Measurements from ENCODE around the gene PRKCQ.

PRKCQ gene

GRCh38 chr10:6463366-6463765, 116.7 kb downstream of the PRKCQ start:
- no peak overlapping the region for H3K4me3 ChIP-seq (ENCODE audit: low read depth, low read length)
- TF ChIP-seq MYC (IDR thresholded peaks at IDR 0.05; ENCODE audit: low read depth, low read length) (no peak), MAX (IDR thresholded peaks at IDR 0.05; ENCODE audit: low read depth, low read length) (no peak), POLR2A (IDR thresholded peaks at IDR 0.05; ENCODE audit: extremely low read depth, insufficient read length) (no peak), CTCF (IDR thresholded peaks at IDR 0.05; ENCODE audit: low read depth, low read length) (no peak)

GRCh38 chr10:6461961-6462360, 118.1 kb downstream of the PRKCQ start:
- TF ChIP-seq CTCF (IDR thresholded peaks at IDR 0.05; ENCODE audit: low read depth, low read length), result no peak
- no peak for TF ChIP-seq MYC (IDR thresholded peaks at IDR 0.05; ENCODE audit: low read depth, low read length)
- no peak for TF ChIP-seq MAX (IDR thresholded peaks at IDR 0.05; ENCODE audit: low read depth, low read length)
- no peak for TF ChIP-seq POLR2A (IDR thresholded peaks at IDR 0.05; ENCODE audit: extremely low read depth, insufficient read length)
- no peak for DNase-seq (ENCODE audit: low read depth)
- no peak overlapping the region for H3K4me3 ChIP-seq (ENCODE audit: low read depth, low read length)

More at GRCh38 chr10:6463366-6463765, 116.7 kb downstream of the PRKCQ start:
- no peak for DNase-seq (ENCODE audit: low read depth)

DNA sequence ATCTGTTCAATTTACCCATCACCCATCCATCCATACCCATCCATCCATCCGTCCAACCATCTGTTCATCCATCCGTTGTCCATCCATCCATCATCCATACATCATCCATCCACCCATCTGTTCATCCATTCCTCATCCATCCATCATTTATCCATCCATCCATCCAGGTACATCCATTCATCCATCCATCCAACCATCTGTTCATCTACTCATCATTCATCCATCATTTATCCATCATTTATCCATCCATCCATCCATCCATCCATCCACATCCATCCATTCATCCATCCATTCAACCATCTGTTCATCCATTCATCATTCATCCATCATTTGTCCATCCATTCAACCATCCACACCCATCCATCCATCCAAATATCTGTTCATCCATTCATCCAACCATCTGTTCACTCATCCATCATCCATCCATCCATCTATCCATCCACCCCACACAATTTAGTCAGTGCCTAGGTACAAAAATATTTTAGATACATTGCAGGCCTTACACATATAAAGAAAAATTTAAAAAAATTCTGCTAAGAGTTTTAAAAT, 119.1 kb downstream of the PRKCQ start:
- DNase-seq (ENCODE audit: low read depth), result no peak
- H3K4me3 ChIP-seq (ENCODE audit: low read depth, low read length), result no peak overlapping the region
- TF ChIP-seq CTCF (IDR thresholded peaks at IDR 0.05; ENCODE audit: low read depth, low read length) (no peak), MAX (IDR thresholded peaks at IDR 0.05; ENCODE audit: low read depth, low read length) (no peak), POLR2A (IDR thresholded peaks at IDR 0.05; ENCODE audit: extremely low read depth, insufficient read length) (no peak), MYC (IDR thresholded peaks at IDR 0.05; ENCODE audit: low read depth, low read length) (no peak)

DNA sequence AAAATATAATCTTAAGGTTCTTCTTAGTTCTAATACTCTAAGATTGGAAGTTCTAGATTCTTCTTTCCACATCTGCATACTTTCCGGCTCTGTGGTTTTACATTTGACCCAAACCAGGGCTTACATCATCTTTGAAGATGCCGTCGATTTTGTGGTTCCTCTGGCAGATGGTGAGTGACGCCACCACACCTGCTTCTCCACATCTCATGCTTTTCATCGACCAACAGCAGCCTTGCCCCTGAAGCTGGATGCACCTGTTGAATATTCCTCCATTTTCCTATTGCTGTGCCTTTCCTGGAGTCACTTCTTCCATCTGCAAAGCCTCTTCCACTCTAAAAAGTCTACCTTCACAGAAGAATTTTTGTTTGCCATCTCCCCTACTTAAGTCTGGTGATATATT, 121.3 kb downstream of the PRKCQ start:
- DNase-seq (ENCODE audit: low read depth), result no peak
- H3K4me3 ChIP-seq (ENCODE audit: low read depth, low read length), result no peak overlapping the region
- no peak for TF ChIP-seq CTCF (IDR thresholded peaks at IDR 0.05; ENCODE audit: low read depth, low read length)
- TF ChIP-seq MYC (IDR thresholded peaks at IDR 0.05; ENCODE audit: low read depth, low read length), result no peak
- no peak for TF ChIP-seq POLR2A (IDR thresholded peaks at IDR 0.05; ENCODE audit: extremely low read depth, insufficient read length)
- TF ChIP-seq MAX (IDR thresholded peaks at IDR 0.05; ENCODE audit: low read depth, low read length), result no peak

- TF ChIP-seq MYC (IDR thresholded peaks at IDR 0.05; ENCODE audit: low read depth, low read length) (no peak), POLR2A (IDR thresholded peaks at IDR 0.05; ENCODE audit: extremely low read depth, insufficient read length) (no peak), MAX (IDR thresholded peaks at IDR 0.05; ENCODE audit: low read depth, low read length) (no peak), CTCF (IDR thresholded peaks at IDR 0.05; ENCODE audit: low read depth, low read length) (no peak)
- no peak for DNase-seq (ENCODE audit: low read depth)
Measured at GRCh38 chr10:6457376-6457775, 122.7 kb downstream of the PRKCQ start.

More at GRCh38 chr10:6457376-6457775, 122.7 kb downstream of the PRKCQ start:
- H3K4me3 ChIP-seq (ENCODE audit: low read depth, low read length), result no peak overlapping the region
